GM12891 (cell line): ENCODE data around the gene BACE2.

ENCODE experiments used
- POLR2A ChIP-seq: IDR thresholded peaks from 2 replicates; pipeline ENCODE4 v1.6.1; 2011; ENCODE audit warnings: low read depth, low read length, control low read depth
- POLR2AphosphoS5 ChIP-seq: IDR thresholded peaks from 2 replicates; pipeline ENCODE4 v1.6.1; 2011; ENCODE audit warnings: low read depth, low read length, control low read depth
- SPI1 ChIP-seq: IDR thresholded peaks from 2 replicates; pipeline ENCODE4 v1.6.1; 2011; ENCODE audit warnings: low read depth, low read length, control low read depth
- TAF1 ChIP-seq: IDR thresholded peaks from 2 replicates; pipeline ENCODE4 v1.6.1; 2011; ENCODE audit warnings: low read depth, low read length, control low read depth

GRCh38 chr21:41148798-41149197 lies 19.2 kb upstream of the BACE2 start:
- TF ChIP-seq POLR2A = no peak
- TF ChIP-seq POLR2AphosphoS5 = no peak
- no peak for TF ChIP-seq TAF1
- TF ChIP-seq SPI1 = no peak
